ENCODE data around the gene CARNS1.

- TF ChIP-seq USF2 (IDR thresholded peaks at IDR 0.05; ENCODE audit: borderline replicate concordance, low read depth, low read length) (no peak), POLR2AphosphoS5 (IDR thresholded peaks at IDR 0.05; ENCODE audit: low read depth, low read length) (no peak), CTCF (IDR thresholded peaks at IDR 0.05) (no peak), RAD21 (IDR thresholded peaks at IDR 0.05; ENCODE audit: low read length) (no peak), TEAD4 (IDR thresholded peaks at IDR 0.05; ENCODE audit: borderline replicate concordance, insufficient read depth) (no peak), SIN3A (IDR thresholded peaks at IDR 0.05; ENCODE audit: borderline replicate concordance, low read depth, low read length) (no peak), NRF1 (IDR thresholded peaks at IDR 0.05; ENCODE audit: low read depth, low read length) (no peak), USF1 (IDR thresholded peaks at IDR 0.05; ENCODE audit: borderline replicate concordance, low read depth) (no peak), JUND (IDR thresholded peaks at IDR 0.05) (no peak), RCOR1 (IDR thresholded peaks at IDR 0.05; ENCODE audit: low read length) (no peak), REST (IDR thresholded peaks at IDR 0.05; ENCODE audit: low read depth, low read length) (no peak), EP300 (IDR thresholded peaks at IDR 0.05; ENCODE audit: borderline replicate concordance in 1 of 2, low read depth in 1 of 2, low read length in 1 of 2) (no peak), CHD2 (IDR thresholded peaks at IDR 0.05; ENCODE audit: low read length, partially characterized antibody) (no peak), YY1 (IDR thresholded peaks at IDR 0.05; ENCODE audit: low read depth) (no peak)
These were observed 19.7 kb downstream of the CARNS1 start for GRCh38 chr11:67435031-67435726.
